Upper lobe of left lung (tissue), 4 donors: ENCODE data around the gene NPR2.

Source experiments
- POLR2A ChIP-seq, 4 donors: fragments of 450-650 bp; IDR thresholded peaks; one replicate each; pipeline ENCODE4 v1.5.1; 2016 to 2017; ENCODE audit warnings: antibody characterized with exemption in 4 of 4, mild to moderate bottlenecking in 2 of 4
- POLR2AphosphoS5 ChIP-seq, 2 donors: sonication (generic); formaldehyde crosslinking; IDR thresholded peaks; one replicate each; pipeline ENCODE4 v1.5.1; 2017; ENCODE audit warnings: antibody characterized with exemption in 2 of 2
- TF ChIP-seq, protein P1 (sequence below), 6 experiments: fragments of 450-650 bp in 4 of 6; fragments of 200-600 bp in 2 of 6; sonication (generic) in 2 of 6; IDR thresholded peaks; one replicate each; pipeline ENCODE4 v1.5.1; 2016 to 2019; ENCODE audit warnings: antibody characterized with exemption in 6 of 6

DNA sequence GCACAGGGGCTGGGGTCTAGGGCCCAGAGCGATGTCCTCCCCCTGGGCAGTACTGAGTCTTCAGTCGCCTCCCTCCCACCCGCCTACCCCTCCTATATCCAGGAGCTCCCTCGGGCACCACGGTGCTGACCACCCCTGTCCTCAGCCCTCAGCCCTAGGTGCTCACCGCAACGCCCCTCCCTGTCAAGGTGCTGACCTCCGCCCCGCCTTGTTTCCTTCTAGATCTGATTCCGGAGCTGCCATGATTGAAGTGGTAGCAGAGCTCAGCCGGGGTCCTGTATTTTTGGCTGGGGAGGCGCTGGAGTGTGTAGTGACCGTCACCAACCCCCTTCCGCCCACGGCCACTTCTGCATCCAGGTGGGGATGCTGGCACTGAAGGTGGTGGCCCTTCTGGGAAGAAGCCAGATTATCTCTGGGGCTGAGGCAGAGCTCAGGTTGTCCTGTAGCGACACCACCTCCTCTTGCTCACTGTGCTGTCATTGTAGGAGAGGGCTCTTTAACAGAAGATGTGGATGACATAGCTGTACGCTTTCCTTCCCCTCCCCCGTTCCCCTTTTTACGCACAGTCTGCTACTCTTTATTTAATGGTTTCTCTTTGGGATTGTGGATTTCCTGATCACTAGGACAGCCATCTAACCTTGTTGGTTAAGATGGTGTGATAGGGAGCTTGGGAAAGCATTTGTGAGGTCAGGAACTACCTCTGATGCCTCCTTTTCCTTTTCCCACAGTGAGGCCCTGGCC, 41.7 kb upstream of the NPR2 start:
- no peak for TF ChIP-seq POLR2AphosphoS5 (IDR thresholded peaks at IDR 0.05)
- TF ChIP-seq, protein P1, sequence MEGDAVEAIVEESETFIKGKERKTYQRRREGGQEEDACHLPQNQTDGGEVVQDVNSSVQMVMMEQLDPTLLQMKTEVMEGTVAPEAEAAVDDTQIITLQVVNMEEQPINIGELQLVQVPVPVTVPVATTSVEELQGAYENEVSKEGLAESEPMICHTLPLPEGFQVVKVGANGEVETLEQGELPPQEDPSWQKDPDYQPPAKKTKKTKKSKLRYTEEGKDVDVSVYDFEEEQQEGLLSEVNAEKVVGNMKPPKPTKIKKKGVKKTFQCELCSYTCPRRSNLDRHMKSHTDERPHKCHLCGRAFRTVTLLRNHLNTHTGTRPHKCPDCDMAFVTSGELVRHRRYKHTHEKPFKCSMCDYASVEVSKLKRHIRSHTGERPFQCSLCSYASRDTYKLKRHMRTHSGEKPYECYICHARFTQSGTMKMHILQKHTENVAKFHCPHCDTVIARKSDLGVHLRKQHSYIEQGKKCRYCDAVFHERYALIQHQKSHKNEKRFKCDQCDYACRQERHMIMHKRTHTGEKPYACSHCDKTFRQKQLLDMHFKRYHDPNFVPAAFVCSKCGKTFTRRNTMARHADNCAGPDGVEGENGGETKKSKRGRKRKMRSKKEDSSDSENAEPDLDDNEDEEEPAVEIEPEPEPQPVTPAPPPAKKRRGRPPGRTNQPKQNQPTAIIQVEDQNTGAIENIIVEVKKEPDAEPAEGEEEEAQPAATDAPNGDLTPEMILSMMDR (IDR thresholded peaks at IDR 0.05): no peak
- no peak for TF ChIP-seq POLR2A (IDR thresholded peaks at IDR 0.05)
